GM19193 (cell line): ENCODE data around the gene LRP1-AS.

Source experiments
- POLR2A ChIP-seq: IDR thresholded peaks from 4 replicates; pipeline ENCODE4 v1.6.1; 2011; ENCODE audit not compliant: insufficient read depth, insufficient read length; ENCODE audit errors: extremely low read depth

LRP1-AS gene

GRCh38 chr12:57142121-57142520, 5.3 kb downstream of the LRP1-AS start:
- no peak for TF ChIP-seq POLR2A

GRCh38 chr12:57141249-57141648, 6.2 kb downstream of the LRP1-AS start:
- TF ChIP-seq POLR2A: no peak

GRCh38 chr12:57139796-57140649, 7.4 kb downstream of the LRP1-AS start:
- no peak for TF ChIP-seq POLR2A

- TF ChIP-seq POLR2A: no peak
These were observed 8.7 kb downstream of the LRP1-AS start for GRCh38 chr12:57138526-57139272.

- no peak for TF ChIP-seq POLR2A
These were observed 11.7 kb downstream of the LRP1-AS start for GRCh38 chr12:57135527-57136326.

GRCh38 chr12:57134949-57135348, 12.5 kb downstream of the LRP1-AS start:
- TF ChIP-seq POLR2A: no peak

- no peak for TF ChIP-seq POLR2A
These were observed 13.5 kb downstream of the LRP1-AS start for GRCh38 chr12:57133916-57134315.

GRCh38 chr12:57133013-57133569, 14.3 kb downstream of the LRP1-AS start:
- TF ChIP-seq POLR2A: no peak

- TF ChIP-seq POLR2A: no peak
These were observed 15.3 kb downstream of the LRP1-AS start for GRCh38 chr12:57131896-57132744.

GRCh38 chr12:57130941-57131340, 16.5 kb downstream of the LRP1-AS start:
- no peak for TF ChIP-seq POLR2A

GRCh38 chr12:57129889-57130288, 17.5 kb downstream of the LRP1-AS start:
- no peak for TF ChIP-seq POLR2A

- TF ChIP-seq POLR2A: no peak
These were observed 18.0 kb downstream of the LRP1-AS start for GRCh38 chr12:57129321-57129842.

- TF ChIP-seq POLR2A: no peak
These were observed 18.7 kb downstream of the LRP1-AS start for GRCh38 chr12:57128519-57129247.
